WI38 (cell line): Measurements from ENCODE around the gene TUFT1.
A peak's percentile ranks its signal among the peaks of the same experiment; 100 is the strongest.
"Not testable (repeated sequence)": the region's sequence is repeated elsewhere in the genome, so short reads cannot be mapped to it uniquely, and the experiment has no call there.

Experiments
- H3K4me3 ChIP-seq: 2 replicates; pipeline ENCODE4 v1.5.1; 2011; ENCODE audit warnings: low read depth, mild to moderate bottlenecking, control low read depth, low read length
- CTCF ChIP-seq: IDR thresholded peaks from 2 replicates; pipeline ENCODE4 v1.5.1; 2012; ENCODE audit warnings: low read depth, mild to moderate bottlenecking, control low read depth, low read length

TUFT1 gene

GRCh38 chr1:151590961-151591360, 50.9 kb downstream of the TUFT1 start:
- no peak overlapping the region for H3K4me3 ChIP-seq
- no peak for TF ChIP-seq CTCF

GRCh38 chr1:151593730-151594129, 53.6 kb downstream of the TUFT1 start:
- no peak overlapping the region for H3K4me3 ChIP-seq
- TF ChIP-seq CTCF, result no peak

DNA sequence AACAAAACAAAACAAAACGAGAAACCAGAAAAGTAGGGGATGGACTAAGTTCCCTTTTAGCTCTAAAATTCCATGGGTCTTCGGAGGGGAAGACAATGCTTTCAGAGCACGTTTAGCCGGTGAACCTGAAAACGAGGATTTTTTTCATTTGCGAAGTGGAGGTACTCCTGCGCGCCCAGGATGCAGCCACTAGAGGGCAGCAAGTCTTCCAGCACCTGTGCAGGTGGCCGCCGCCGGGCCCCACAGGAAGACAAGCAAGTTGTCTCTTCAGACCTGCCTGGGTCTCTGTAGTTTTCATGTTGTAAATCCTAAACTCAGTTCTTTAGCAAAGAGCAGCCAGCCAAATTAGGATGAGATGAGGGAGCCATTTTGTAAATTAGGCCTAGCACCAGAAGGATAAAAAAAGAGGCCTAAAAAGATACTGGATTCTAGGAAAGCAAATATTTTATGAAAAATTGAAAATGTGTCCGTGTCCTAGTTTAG, 54.1 kb downstream of the TUFT1 start:
- H3K4me3 ChIP-seq, result no peak overlapping the region

DNA sequence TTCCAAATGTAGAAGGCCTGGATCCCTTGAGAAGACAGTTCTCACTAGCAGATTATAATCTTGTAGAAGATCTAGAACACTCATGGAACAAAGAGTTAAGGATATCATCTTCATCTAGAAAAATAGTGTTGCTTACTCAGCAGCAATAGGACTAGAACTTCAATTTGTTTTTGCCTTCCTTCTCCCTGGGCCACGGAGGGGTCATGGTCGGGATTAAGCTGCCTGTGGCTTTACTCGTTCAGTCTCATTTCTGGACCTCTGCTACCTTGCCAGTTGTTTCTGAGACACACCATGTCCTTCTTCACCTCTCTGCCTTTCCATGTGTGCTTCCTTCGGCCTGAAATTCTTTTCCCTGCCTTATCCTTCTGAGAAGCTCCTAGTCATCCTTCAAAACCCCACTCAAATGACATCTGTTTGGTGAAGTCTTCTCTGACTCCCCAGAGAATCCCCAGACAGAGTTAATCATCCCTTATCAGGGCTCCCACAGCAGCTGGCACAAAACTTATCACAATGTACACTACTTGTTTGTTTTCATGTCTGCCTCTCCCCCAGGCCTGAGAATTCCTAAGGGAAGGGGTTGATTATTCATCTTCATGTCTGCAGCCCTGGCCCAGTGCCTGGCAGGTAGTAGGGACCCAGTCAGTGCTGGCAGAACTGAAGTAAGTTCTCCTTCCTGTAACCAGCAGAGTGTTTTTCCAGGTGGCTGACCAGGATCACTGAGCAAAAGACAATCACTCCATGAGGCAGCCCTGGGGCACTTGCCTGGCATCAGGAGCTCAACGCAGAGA, 56.3 kb downstream of the TUFT1 start:
- no peak overlapping the region for H3K4me3 ChIP-seq
- no peak for TF ChIP-seq CTCF

More for the DNA sequence above, 54.1 kb downstream of the TUFT1 start:
- TF ChIP-seq CTCF, result peak; percentile 80

DNA sequence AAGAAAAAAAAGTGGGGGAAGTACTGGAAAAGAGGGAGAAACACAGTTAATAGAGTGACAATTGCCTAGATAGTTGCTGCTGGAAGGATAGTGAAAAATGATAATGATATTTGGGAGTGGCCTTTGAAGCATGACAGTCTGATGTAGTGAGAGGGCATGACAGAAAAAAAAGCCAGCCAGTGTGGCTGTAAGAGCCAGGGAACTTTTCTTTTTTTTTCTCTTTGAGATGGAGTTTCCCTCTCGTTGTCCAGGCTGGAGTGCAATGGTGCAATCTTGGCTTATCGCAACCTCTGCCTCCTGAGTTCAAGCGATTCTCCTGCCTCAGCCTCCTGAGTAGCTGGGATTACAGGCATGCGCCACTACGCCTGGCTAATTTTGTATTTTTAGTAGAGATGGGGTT, 62.4 kb downstream of the TUFT1 start:
- not testable (repeated sequence) for H3K4me3 ChIP-seq

- no peak for TF ChIP-seq CTCF
- no peak overlapping the region for H3K4me3 ChIP-seq
Measured at GRCh38 chr1:151604291-151604690, 64.2 kb downstream of the TUFT1 start.

DNA sequence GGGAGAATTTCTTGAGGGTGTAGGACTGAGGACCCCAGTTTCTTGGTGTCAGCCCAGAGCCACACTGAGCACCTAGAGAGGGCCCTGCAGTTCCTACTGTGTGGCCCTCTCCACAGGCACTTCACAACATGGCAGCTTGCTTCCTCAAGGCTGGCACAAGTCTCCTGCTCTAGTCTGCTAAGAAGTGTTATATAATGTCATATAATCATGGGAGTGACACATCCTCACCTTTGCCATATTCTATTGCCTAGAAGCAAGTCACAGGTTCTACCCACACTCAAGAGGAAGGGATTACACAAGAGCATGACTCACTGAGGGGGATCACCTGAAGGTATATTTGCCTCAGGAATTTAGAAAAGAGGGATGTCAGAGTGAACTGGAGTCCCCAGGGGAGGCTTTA, 66.3 kb downstream of the TUFT1 start:
- H3K4me3 ChIP-seq, result no peak overlapping the region
- TF ChIP-seq CTCF, result no peak

- no peak overlapping the region for H3K4me3 ChIP-seq
- TF ChIP-seq CTCF, result no peak
Measured at GRCh38 chr1:151606857-151607256, 66.7 kb downstream of the TUFT1 start.
